IMR-90 (cell line): Measurements from ENCODE around the gene NALCN. TPM values are rescaled to one million over a fixed set of nuclear protein-coding genes. Genes with fewer than 3 reads are reported as not detected.

Source experiments
- ATAC-seq: fragments of 200-7000 bp; cut with Tn5 transposase; 2 replicates; pipeline ENCODE4 v1.9.1; 2020; ENCODE audit warnings: low read depth, mild to moderate bottlenecking, moderate library complexity
- BruUV-seq: library from RNA; stranded (reverse); fragments of 400-500 nt; replicated peaks from 2 replicates; lab custom pipeline; 2021; lab: Mats Ljungman, UMichigan
- CTCF ChIA-PET: fragments of 300-600 bp; formaldehyde crosslinking; extraction: SDS; loops from one replicate; lab custom pipeline; 2021; ENCODE audit warnings: antibody characterized with exemption; lab: Yijun Ruan, JAX
- POLR2A ChIA-PET: fragments of 300-600 bp; sonication (Branson Sonifier 250); formaldehyde crosslinking; loops from one replicate; lab custom pipeline; 2022; ENCODE audit warnings: antibody characterized with exemption; ENCODE audit not compliant: unreplicated experiment; lab: Charles Lee
- DNase-seq: peaks from one replicate; pipeline ENCODE4 v3.0.0; 2013
- H2AFZ ChIP-seq: replicated peaks from 2 replicates; pipeline ENCODE3; 2013; ENCODE audit warnings: low read length, mild to moderate bottlenecking; ENCODE audit not compliant: poor library complexity
- H2AK5ac ChIP-seq: 2 replicates; pipeline ENCODE4 v1.6.1; 2013; ENCODE audit warnings: low read depth, low read length, inconsistent platforms
- H2AK9ac ChIP-seq: replicated peaks from 2 replicates; pipeline ENCODE3; 2013; ENCODE audit warnings: mild to moderate bottlenecking, low read depth, low read length, moderate library complexity; ENCODE audit not compliant: poor library complexity
- H2BK120ac ChIP-seq: 2 replicates; pipeline ENCODE4 v1.6.1; 2013; ENCODE audit warnings: low read depth, low read length, inconsistent platforms
- H2BK15ac ChIP-seq: 3 replicates; pipeline ENCODE4 v1.6.1; 2013; ENCODE audit warnings: low read depth, low read length, inconsistent platforms
- H2BK20ac ChIP-seq: 2 replicates; pipeline ENCODE4 v1.6.1; 2013; ENCODE audit warnings: low read depth, mild to moderate bottlenecking, inconsistent platforms, low read length, moderate library complexity
- H2BK5ac ChIP-seq: 2 replicates; pipeline ENCODE4 v1.6.1; 2013; ENCODE audit warnings: mild to moderate bottlenecking, low read depth, low read length, inconsistent platforms; ENCODE audit not compliant: poor library complexity, severe bottlenecking
- H3K14ac ChIP-seq: replicated peaks from 2 replicates; pipeline ENCODE4 v1.6.1; 2013; ENCODE audit warnings: low read depth, low read length, inconsistent platforms
- H3K18ac ChIP-seq: 2 replicates; pipeline ENCODE4 v1.6.1; 2013; ENCODE audit warnings: low read depth, low read length, control low read depth
- H3K23ac ChIP-seq: 2 replicates; pipeline ENCODE4 v1.6.1; 2013; ENCODE audit warnings: low read depth, low read length, inconsistent platforms
- H3K27ac ChIP-seq: 2 replicates; pipeline ENCODE4 v1.5.1; 2013; ENCODE audit warnings: mild to moderate bottlenecking, control low read depth, low read length; ENCODE audit not compliant: insufficient read depth
- H3K27me3 ChIP-seq: 2 replicates; pipeline ENCODE4 v1.6.1; 2013; ENCODE audit warnings: low read length; ENCODE audit not compliant: control insufficient read depth, insufficient read depth
- H3K36me3 ChIP-seq: 2 replicates; pipeline ENCODE4 v1.6.1; 2013; ENCODE audit warnings: low read length, mixed read lengths; ENCODE audit not compliant: control insufficient read depth, insufficient read depth
- H3K4ac ChIP-seq: 2 replicates; pipeline ENCODE4 v1.6.1; 2013; ENCODE audit warnings: low read depth, low read length, inconsistent platforms
- H3K4me1 ChIP-seq: 2 replicates; pipeline ENCODE4 v1.6.1; 2013; ENCODE audit warnings: low read length, mixed read lengths; ENCODE audit not compliant: control insufficient read depth, insufficient read depth
- H3K4me2 ChIP-seq: 2 replicates; pipeline ENCODE4 v1.6.1; 2013; ENCODE audit warnings: low read depth, mild to moderate bottlenecking, control low read depth, low read length, moderate library complexity
- H3K4me3 ChIP-seq: 2 replicates; pipeline ENCODE4 v1.5.1; 2013; ENCODE audit warnings: low read depth, mild to moderate bottlenecking, control low read depth, low read length, moderate library complexity; ENCODE audit not compliant: insufficient read depth
- H3K56ac ChIP-seq: 2 replicates; pipeline ENCODE4 v1.6.1; 2013; ENCODE audit warnings: low read length, inconsistent platforms; ENCODE audit not compliant: insufficient read depth; ENCODE audit errors: extremely low read depth
- H3K79me1 ChIP-seq, 2 experiments: 2 replicates each; pipeline ENCODE4 v1.6.1; 2013; ENCODE audit warnings: low read length in 2 of 2, inconsistent platforms in 1 of 2, low read depth in 1 of 2
- H3K9ac ChIP-seq: 2 replicates; pipeline ENCODE4 v1.6.1; 2013; ENCODE audit warnings: low read depth, low read length, control low read depth
- H3K9me1 ChIP-seq: 2 replicates; pipeline ENCODE4 v1.6.1; 2013; ENCODE audit warnings: low read length, inconsistent platforms; ENCODE audit not compliant: insufficient read depth
- H3K9me3 ChIP-seq: 2 replicates; pipeline ENCODE4 v1.6.1; 2013; ENCODE audit warnings: low read length; ENCODE audit not compliant: control insufficient read depth, insufficient read depth
- H4K20me1 ChIP-seq: 2 replicates; pipeline ENCODE4 v1.6.1; 2013; ENCODE audit warnings: low read length, inconsistent platforms; ENCODE audit not compliant: insufficient read depth
- H4K5ac ChIP-seq: 2 replicates; pipeline ENCODE4 v1.6.1; 2013; ENCODE audit warnings: mild to moderate bottlenecking, low read depth, low read length, control low read depth
- H4K8ac ChIP-seq, 2 experiments: 2 replicates each; pipeline ENCODE4 v1.6.1; 2013; ENCODE audit warnings: low read depth in 2 of 2, low read length in 2 of 2, control low read depth in 1 of 2, inconsistent platforms in 1 of 2
- H4K91ac ChIP-seq: 2 replicates; pipeline ENCODE4 v1.6.1; 2013; ENCODE audit warnings: low read depth, low read length, inconsistent platforms; ENCODE audit not compliant: insufficient read depth
- BHLHE40 ChIP-seq: fragments of 150-350 bp; IDR thresholded peaks from 2 replicates; pipeline ENCODE4 v1.6.1; 2016; ENCODE audit warnings: mild to moderate bottlenecking, low read depth, low read length
- MAFK ChIP-seq: IDR thresholded peaks from 2 replicates; pipeline ENCODE4 v1.6.1; 2012; ENCODE audit warnings: low read depth, low read length, improper control_type of control experiment
- MAZ ChIP-seq: IDR thresholded peaks from 2 replicates; pipeline ENCODE4 v1.6.1; 2012; ENCODE audit warnings: low read depth, mild to moderate bottlenecking, low read length, improper control_type of control experiment, moderate library complexity, borderline replicate concordance
- RCOR1 ChIP-seq: IDR thresholded peaks from 2 replicates; pipeline ENCODE4 v1.6.1; 2012; ENCODE audit warnings: mild to moderate bottlenecking, low read length, improper control_type of control experiment; ENCODE audit not compliant: insufficient replicate concordance
- WGBS, 2 experiments: methylation state at CpG; one replicate each; pipeline versions ENCODE4 v1.1.5 to v1.1.7; 2013; ENCODE audit warnings: missing lambda C conversion rate in 2 of 2; ENCODE audit not compliant: insufficient read length in 1 of 2; ENCODE audit errors: extremely low coverage in 2 of 2; 5-methylcytosine and 5-hydroxymethylcytosine counted together
- dilution Hi-C: fragments of 300-500 bp; cut with HindIII; formaldehyde crosslinking; loops from one replicate; pipeline ENCODE4 v1.14.3; 2018; ENCODE audit warnings: low sequenced_read_pairs; ENCODE audit not compliant: unreplicated experiment
- in situ Hi-C: fragments of 300-500 bp; cut with MboI; formaldehyde crosslinking; loops from 3 replicates; pipeline ENCODE4 v1.14.3; 2019; ENCODE audit warnings: low sequenced_read_pairs, inconsistent platforms, mixed read lengths
- intact Hi-C: fragments of 100-400 bp; cut with micrococcal nuclease; formaldehyde crosslinking; loops from 2 replicates; pipeline ENCODE4 v1.10.0; 2022
- polyA plus RNA-seq, 3 experiments: library from polyadenylated mRNA; depleted of rRNA; stranded (reverse); fragments of >200 nt; gene quantifications; 2 replicates each; pipeline ENCODE4 v1.2.3, GENCODE V29; 2012; ENCODE audit warnings: low replicate concordance in 1 of 3
- total RNA-seq: library from RNA; depleted of rRNA; stranded (reverse); fragments of >200 nt; gene quantifications from 2 replicates; pipeline ENCODE4 v1.2.3, GENCODE V29; 2012

NALCN gene
- total and polyA plus RNA-seq, 2 of the 4 experiments (the other 2 are of a cell fraction), result 2.9 to 4.8 TPM

- Histone ChIP-seq H3K4ac (no peak overlapping the region), H2BK15ac (no peak overlapping the region), H4K8ac (no peak overlapping the region), H3K4me2 (no peak overlapping the region), H3K79me1 (no peaks in the 10 kb centered on the region), H2AK9ac (no peak overlapping the region), H3K9me3 (no peaks in the 10 kb centered on the region), H3K36me3 (no peaks in the 10 kb centered on the region), H4K5ac (no peak overlapping the region), H3K9ac (no peak overlapping the region), H2BK120ac (no peak overlapping the region), H4K91ac (no peak overlapping the region), H3K27me3 (no peaks in the 10 kb centered on the region), H3K56ac (no peak overlapping the region), H3K4me1 (no peaks in the 10 kb centered on the region), H3K18ac (no peak overlapping the region), H3K9me1 (no peaks in the 10 kb centered on the region), H4K20me1 (no peaks in the 10 kb centered on the region), H2AK5ac (no peak overlapping the region), H3K4me3 (no peak overlapping the region), H3K27ac (no peak overlapping the region), H2AFZ (no peak overlapping the region), H2BK20ac (no peak overlapping the region), H2BK5ac (no peak overlapping the region), H3K14ac (no peak overlapping the region), H3K23ac (no peak overlapping the region)
- no peak for ATAC-seq
- in situ Hi-C loops (loop anchor here (25.0 kb wide), 1 partner anchor 1447 kb away; no protein-coding TSS in a partner anchor), dilution Hi-C loops (no loop called here), intact Hi-C loops (no loop called here)
- TF ChIP-seq MAFK, result peak; percentile 58
- TF ChIP-seq MAZ, result no peak
- no peak for TF ChIP-seq RCOR1
- TF ChIP-seq BHLHE40, result no peak
- DNase-seq, result no peak
- 80% methylated on average over 1 of the region's 7 CpGs; no CpG with 5 or more reads in 1 of the 2 experiments for WGBS, 2 experiments
- ChIA-PET POLR2A (no interaction called here), CTCF (no interaction called here)
- no TSS peak for BruUV-seq
Measured at GRCh38 chr13:101109005-101109404, 307.3 kb downstream of the NALCN start.
